ENCODE results near the gene ALCAM.
"Not testable (repeated sequence)": the region's sequence is repeated elsewhere in the genome, so short reads cannot be mapped to it uniquely, and the experiment has no call there.

ALCAM gene

GRCh38 chr3:105367063-105367405, 325 bp downstream of the ALCAM start:
- H3K27ac Mint-ChIP-seq = peak overlapping the region; percentile 100
- no peaks in the 10 kb centered on the region for H3K9me3 Mint-ChIP-seq
- no peaks in the 10 kb centered on the region for H3K27me3 Mint-ChIP-seq
- peaks cover 46% of the 10 kb centered on the region for H3K4me1 Mint-ChIP-seq
- no peaks in the 10 kb centered on the region for H3K36me3 Mint-ChIP-seq
- peak; percentile 22 for ATAC-seq
- H3K4me3 Mint-ChIP-seq = peak overlapping the region; percentile 97

GRCh38 chr3:105367406-105368213, 901 bp downstream of the ALCAM start:
- no peaks in the 10 kb centered on the region for H3K9me3 Mint-ChIP-seq
- H3K27me3 Mint-ChIP-seq = no peaks in the 10 kb centered on the region
- peak overlapping the region; percentile 97 for H3K4me3 Mint-ChIP-seq
- H3K27ac Mint-ChIP-seq = peak overlapping the region; percentile 100
- no peaks in the 10 kb centered on the region for H3K36me3 Mint-ChIP-seq
- peak; percentile 58 for ATAC-seq
- peaks cover 51% of the 10 kb centered on the region for H3K4me1 Mint-ChIP-seq

GRCh38 chr3:105368566-105369499, 2.1 kb downstream of the ALCAM start:
- peak overlapping the region; percentile 100 for H3K27ac Mint-ChIP-seq
- peaks cover 58% of the 10 kb centered on the region for H3K4me1 Mint-ChIP-seq
- H3K36me3 Mint-ChIP-seq = peaks cover 5% of the 10 kb centered on the region
- no peaks in the 10 kb centered on the region for H3K27me3 Mint-ChIP-seq
- peak overlapping the region; percentile 97 for H3K4me3 Mint-ChIP-seq
- no peaks in the 10 kb centered on the region for H3K9me3 Mint-ChIP-seq
- ATAC-seq = peak; percentile 63

- Mint-ChIP-seq H3K27me3 (no peaks in the 10 kb centered on the region), H3K36me3 (peaks cover 6% of the 10 kb centered on the region), H3K9me3 (no peaks in the 10 kb centered on the region), H3K4me3 (peak overlapping the region; percentile 97), H3K27ac (peak overlapping the region; percentile 100), H3K4me1 (peaks cover 55% of the 10 kb centered on the region)
- ATAC-seq = peak; percentile 54
Measured at GRCh38 chr3:105369500-105370371, 3.0 kb downstream of the ALCAM start.

DNA sequence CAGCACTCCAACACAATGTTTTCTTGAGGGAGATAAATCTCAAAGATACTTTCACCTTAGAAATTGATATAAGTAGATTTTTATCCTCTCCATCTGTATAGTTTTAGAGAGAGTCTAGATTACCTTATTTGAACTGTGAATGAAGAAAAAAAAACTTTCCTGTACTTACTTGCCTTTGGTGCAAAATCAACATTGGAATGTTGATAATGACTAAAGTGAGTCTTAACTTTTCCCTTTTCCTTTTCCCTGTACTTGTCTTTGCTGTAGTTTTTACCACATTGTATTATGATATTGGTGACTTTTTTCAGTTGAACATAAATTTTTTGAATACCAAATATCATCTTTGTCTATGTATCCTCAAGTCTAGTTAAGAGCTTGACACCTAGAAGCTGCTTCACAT, 6.7 kb downstream of the ALCAM start:
- no peak for ATAC-seq
- H3K27ac Mint-ChIP-seq = peak overlapping the region; percentile 16
- no peaks in the 10 kb centered on the region for H3K9me3 Mint-ChIP-seq
- peaks cover 18% of the 10 kb centered on the region for H3K36me3 Mint-ChIP-seq
- no peak overlapping the region for H3K4me3 Mint-ChIP-seq
- peaks cover 36% of the 10 kb centered on the region for H3K4me1 Mint-ChIP-seq
- no peaks in the 10 kb centered on the region for H3K27me3 Mint-ChIP-seq

DNA sequence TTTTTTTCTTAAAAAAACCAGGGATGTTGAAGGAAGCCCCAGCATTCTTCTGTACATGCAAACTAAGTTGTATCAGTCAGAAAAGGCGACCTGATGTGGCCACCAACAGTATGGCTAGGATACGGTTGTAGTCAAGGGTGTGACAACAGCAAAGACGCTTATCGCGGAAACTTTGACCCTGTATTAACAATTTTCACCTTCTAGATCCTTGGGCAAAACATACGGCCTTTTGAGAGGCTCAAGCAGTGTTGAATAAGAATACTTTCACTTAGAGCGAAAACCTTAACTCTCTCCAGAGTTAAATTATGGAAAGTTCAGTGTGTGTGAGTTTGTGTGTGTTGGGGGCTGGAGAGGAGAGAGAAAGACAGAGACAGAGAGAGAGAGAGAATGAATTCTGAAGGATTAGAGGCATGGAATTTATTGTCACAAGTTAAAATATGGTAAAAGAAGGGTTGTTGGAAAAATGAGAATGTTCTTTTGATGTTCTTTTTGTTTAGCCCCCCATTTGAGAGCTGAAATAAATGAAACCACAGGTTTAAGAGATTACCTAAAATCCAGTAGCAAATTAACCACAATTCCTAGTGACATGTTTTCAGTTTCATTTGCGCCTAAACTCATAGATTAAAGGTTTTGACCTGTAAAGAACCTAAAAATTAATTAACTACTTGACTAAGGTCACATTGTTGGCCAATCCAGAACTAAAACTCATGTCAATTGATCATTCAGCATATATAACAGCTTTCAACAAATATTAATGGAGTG, 9.2 kb downstream of the ALCAM start:
- H3K27me3 Mint-ChIP-seq = no peaks in the 10 kb centered on the region
- peaks cover 25% of the 10 kb centered on the region for H3K4me1 Mint-ChIP-seq
- ATAC-seq = no peak
- no peak overlapping the region for H3K27ac Mint-ChIP-seq
- H3K4me3 Mint-ChIP-seq = peak overlapping the region; percentile 3
- no peaks in the 10 kb centered on the region for H3K9me3 Mint-ChIP-seq
- peaks cover 18% of the 10 kb centered on the region for H3K36me3 Mint-ChIP-seq

DNA sequence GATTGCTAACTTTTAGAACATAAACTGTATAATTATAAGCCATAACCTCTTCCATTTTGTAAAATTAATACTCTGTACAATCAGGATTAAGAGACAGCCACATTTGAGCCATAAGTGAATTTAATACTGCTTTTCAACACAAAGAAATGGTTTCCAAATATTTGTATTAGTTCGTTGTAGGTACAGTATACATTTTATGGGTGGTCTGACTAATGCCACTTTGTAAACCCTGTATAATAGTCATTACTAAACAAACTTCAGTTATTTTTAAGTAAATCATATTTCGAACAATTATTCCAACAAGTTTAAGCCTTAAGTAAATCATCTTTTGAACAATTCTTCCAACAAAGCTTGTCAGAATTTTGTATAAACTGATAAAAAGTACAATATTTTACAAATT, 11.0 kb downstream of the ALCAM start:
- no peak for ATAC-seq
- no peaks in the 10 kb centered on the region for H3K27me3 Mint-ChIP-seq
- peaks cover 21% of the 10 kb centered on the region for H3K36me3 Mint-ChIP-seq
- peaks cover 13% of the 10 kb centered on the region for H3K4me1 Mint-ChIP-seq
- H3K9me3 Mint-ChIP-seq = no peaks in the 10 kb centered on the region
- H3K4me3 Mint-ChIP-seq = no peak overlapping the region
- no peak overlapping the region for H3K27ac Mint-ChIP-seq

- Mint-ChIP-seq H3K36me3 (peaks cover 16% of the 10 kb centered on the region), H3K4me1 (peaks cover 32% of the 10 kb centered on the region), H3K9me3 (peaks cover 4% of the 10 kb centered on the region), H3K4me3 (no peak overlapping the region), H3K27ac (peak overlapping the region; percentile 47), H3K27me3 (no peaks in the 10 kb centered on the region)
- ATAC-seq = no peak
Measured at GRCh38 chr3:105385179-105385578, 18.5 kb downstream of the ALCAM start.

DNA sequence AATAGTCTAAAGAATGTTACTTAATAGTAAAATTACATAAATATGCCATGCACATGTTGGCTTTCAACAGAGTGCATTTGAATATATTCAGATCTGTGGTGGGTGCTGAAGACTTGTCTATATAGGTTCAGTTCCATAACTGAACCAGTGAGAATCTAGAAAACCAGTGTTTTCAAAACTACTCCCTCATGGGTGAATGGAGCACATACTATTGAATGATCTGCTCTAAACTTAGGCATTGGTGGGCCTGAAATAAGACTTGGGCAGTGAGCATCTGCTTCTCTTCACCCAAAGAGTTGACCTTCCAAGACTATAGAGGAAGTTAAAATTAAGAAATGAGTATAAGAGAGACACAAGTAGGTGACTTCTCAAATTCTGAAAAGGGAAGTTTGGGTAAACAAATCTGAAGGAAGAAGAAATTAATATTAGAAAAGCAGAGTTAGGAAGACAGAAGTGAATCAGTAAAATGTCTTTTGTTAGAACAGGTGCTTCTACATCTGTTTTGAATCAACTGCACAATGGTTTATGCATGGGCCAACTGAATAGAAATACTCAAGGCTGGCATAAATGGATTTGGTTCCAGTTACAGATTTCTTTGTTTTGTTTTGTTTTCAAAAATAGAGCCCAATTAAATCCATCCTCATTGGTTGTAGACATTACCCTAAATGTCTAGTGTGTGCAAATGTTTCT, 19.3 kb downstream of the ALCAM start:
- Mint-ChIP-seq H3K9me3 (peaks cover 4% of the 10 kb centered on the region), H3K27ac (peak overlapping the region; percentile 47), H3K27me3 (no peaks in the 10 kb centered on the region), H3K4me3 (no peak overlapping the region), H3K4me1 (peaks cover 39% of the 10 kb centered on the region), H3K36me3 (peaks cover 24% of the 10 kb centered on the region)
- ATAC-seq = peak; percentile 97

- Mint-ChIP-seq H3K36me3 (peaks cover 37% of the 10 kb centered on the region), H3K4me1 (peaks cover 51% of the 10 kb centered on the region), H3K4me3 (no peak overlapping the region)
Measured at GRCh38 chr3:105387122-105387751, 20.5 kb downstream of the ALCAM start.

DNA sequence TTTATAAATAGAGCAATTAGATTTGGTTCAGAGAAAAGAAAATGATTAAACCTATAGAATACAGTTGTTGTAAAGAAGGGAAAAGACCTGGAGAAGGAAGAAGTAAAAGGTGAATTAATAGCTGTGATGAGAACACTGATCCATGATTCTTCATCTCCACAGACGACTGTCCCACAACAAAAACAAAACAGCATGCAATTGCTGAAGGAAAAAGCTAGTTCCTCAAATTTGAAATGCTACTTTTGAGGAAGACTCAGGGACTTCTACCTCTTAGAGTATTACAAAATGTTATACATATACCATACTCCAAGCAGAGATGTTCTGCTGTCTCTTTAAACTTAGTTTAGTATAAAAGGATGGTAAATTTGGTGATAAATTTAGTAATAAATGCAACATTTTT, 21.5 kb downstream of the ALCAM start:
- Mint-ChIP-seq H3K27ac (no peak overlapping the region), H3K27me3 (no peaks in the 10 kb centered on the region), H3K4me1 (peaks cover 51% of the 10 kb centered on the region), H3K36me3 (peaks cover 39% of the 10 kb centered on the region), H3K4me3 (no peak overlapping the region), H3K9me3 (peaks cover 8% of the 10 kb centered on the region)
- no peak for ATAC-seq

More at GRCh38 chr3:105387122-105387751, 20.5 kb downstream of the ALCAM start:
- H3K27me3 Mint-ChIP-seq = no peaks in the 10 kb centered on the region
- peaks cover 7% of the 10 kb centered on the region for H3K9me3 Mint-ChIP-seq
- ATAC-seq = no peak
- H3K27ac Mint-ChIP-seq = peak overlapping the region; percentile 47

- not testable (repeated sequence) for H3K27ac Mint-ChIP-seq, H3K9me3 Mint-ChIP-seq, ATAC-seq, H3K27me3 Mint-ChIP-seq, H3K4me3 Mint-ChIP-seq
- Mint-ChIP-seq H3K36me3 (peaks cover 37% of the 10 kb centered on the region), H3K4me1 (peaks cover 51% of the 10 kb centered on the region)
Measured at GRCh38 chr3:105389759-105390158, 23.1 kb downstream of the ALCAM start.

- H3K9me3 Mint-ChIP-seq, ATAC-seq, H3K27ac Mint-ChIP-seq, H3K27me3 Mint-ChIP-seq, H3K4me3 Mint-ChIP-seq: not testable (repeated sequence)
- Mint-ChIP-seq H3K4me1 (peaks cover 31% of the 10 kb centered on the region), H3K36me3 (peaks cover 41% of the 10 kb centered on the region)
Measured at GRCh38 chr3:105392598-105392997, 25.9 kb downstream of the ALCAM start.

Measured in stimulated activated memory B cell treated with anti-CD40 and anti-IgM and Interleukin-4, amounts not matched to agents 10 μg/mL and 1 μg/mL and 100 μg/mL, for 72 hours (primary cell).